NCI-H1105 treated with DMSO at 0.1 percent for 48 hours (cell line): ENCODE results near the gene LGALS12.

Source experiments
- DNase-seq: peaks from one replicate; lab custom pipeline; 2025; lab: John Stamatoyannopoulos, UW

Gene LGALS12

GRCh38 chr11:63560506-63561180 is 54.8 kb downstream of the LGALS12 start:
- no peak for DNase-seq

- DNase-seq, result no peak
These were observed 57.5 kb downstream of the LGALS12 start, which contains the start of gene PLAAT2 for GRCh38 chr11:63563201-63564055. Gene PLAAT2, minus strand, starts transcription at chr11:63563379. Its CDS starts 55 bp downstream, at chr11:63563324.

- peak; percentile 51 for DNase-seq
These were observed 58.3 kb downstream of the LGALS12 start for GRCh38 chr11:63564056-63564774.

GRCh38 chr11:63564784-63565350 is 59.0 kb downstream of the LGALS12 start:
- DNase-seq, result no peak
